HG02798 (cell line): Measurements from ENCODE around the gene DNAH1.
"Not testable (repeated sequence)": the region's sequence is repeated elsewhere in the genome, so short reads cannot be mapped to it uniquely, and the experiment has no call there.

ENCODE experiments used
- ATAC-seq: cut with Tn5 transposase; IDR thresholded peaks from one replicate; pipeline ENCODE4 v1.9.1; 2021; ENCODE audit warnings: mild to moderate bottlenecking; ENCODE audit not compliant: unreplicated experiment, poor library complexity

DNAH1 gene

GRCh38 chr3:52331091-52331490, 15.0 kb downstream of the DNAH1 start:
- no peak for ATAC-seq

DNA sequence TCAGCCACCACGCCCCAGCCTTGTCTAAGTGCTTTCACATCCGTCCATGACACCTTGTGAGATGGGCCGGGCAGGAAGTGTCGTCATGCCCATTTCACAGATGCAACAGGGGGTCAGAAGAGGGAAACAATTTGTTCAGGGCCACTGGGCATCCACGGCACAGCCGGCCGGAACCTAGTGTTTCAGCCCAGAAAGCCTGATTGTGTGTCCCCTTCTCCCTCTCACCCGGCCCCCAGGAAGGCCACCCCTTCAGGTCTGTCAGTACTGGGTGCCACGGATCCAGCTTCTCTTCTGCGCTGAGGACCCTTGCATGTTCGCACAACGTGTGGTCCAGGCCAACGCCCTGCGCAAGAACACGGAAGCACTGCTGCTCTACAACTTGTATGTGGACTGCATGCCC, 15.8 kb downstream of the DNAH1 start:
- no peak for ATAC-seq

DNA sequence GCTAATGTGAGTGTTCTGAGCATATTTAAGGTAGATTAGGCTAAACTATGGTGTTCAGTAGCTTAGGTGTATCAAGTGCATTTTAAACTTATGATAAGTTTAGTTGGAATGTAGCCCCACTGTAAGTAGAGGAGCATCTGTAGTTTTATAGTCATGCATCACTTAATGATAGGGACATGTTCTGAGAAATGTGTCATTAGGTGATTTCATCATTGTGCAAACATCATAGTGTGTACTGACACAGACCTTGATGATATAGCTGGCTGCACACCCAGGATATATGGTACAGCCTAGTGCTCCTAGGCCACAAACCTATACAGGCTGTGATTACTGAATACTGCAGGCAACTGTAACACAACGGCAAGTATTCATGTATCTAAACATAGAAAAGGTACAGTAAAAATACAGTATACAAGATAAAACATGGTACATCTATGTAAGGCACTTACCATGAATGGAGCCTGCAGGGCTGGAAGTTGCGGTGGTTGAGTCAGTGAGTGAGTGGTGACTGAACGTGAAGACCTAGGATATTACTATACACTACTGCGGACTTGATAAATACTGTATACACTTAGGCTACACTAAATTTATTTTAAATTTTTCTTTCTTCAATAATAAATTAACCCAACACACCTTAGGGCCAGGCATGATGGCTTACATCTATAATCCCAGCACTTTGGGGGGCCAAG, 17.9 kb downstream of the DNAH1 start:
- no peak for ATAC-seq

DNA sequence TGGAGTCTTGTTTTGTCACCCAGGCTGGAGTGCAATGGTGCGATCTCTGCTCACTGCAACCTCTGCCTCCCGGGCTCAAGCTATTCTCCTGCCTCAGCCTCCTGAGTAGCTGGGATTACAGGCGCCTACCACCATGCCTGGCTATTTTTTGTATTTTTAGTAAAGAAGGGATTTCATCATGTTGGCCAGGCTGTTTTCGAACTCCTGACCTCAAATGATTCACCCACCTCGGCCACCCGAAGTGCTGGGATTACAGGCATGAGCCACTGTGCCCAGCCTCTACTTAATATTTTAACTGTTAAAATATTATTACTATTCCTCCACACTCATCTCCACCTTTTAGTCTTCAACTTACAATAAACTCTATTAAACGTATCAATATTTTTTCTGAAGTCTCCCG, 22.0 kb downstream of the DNAH1 start:
- not testable (repeated sequence) for ATAC-seq

DNA sequence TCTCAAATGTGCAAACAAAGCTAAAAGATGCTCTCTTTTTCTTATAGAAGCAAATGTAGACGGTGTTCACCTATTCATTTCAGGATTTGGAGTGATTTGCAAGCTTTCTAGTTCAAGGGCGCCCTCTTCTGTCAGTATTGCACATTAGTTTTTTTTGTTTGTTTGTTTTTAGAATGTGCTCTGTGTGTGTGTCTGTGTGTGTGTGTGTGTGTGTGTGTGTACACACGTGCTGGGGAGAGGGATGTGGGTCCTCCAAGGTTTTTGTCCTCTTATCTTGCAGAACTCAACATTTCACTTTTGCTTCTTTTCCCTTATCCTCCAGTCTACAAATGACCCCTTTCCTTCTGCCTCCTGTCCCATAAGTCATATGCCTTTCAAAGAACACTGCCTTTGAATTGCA, 23.5 kb downstream of the DNAH1 start:
- no peak for ATAC-seq

DNA sequence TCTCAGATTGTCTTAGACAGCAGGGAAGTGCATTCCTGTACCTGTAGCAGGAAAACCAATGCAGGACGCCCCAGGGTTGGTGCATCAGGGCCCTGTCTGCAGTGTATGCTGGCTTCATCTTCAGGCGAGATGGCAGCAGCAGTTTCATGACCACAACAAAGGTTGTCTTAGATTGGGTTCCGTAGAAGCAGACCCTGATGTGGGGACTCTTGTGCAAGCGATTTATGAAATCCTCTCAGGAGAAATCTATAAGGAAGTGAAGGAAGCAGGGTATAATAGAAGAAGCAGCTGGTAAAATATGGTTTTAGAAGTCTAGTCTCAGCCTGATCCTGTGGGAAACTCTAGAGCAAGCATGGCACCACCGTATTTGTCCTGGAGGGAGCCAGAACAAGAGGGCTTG, 25.0 kb downstream of the DNAH1 start:
- ATAC-seq = no peak

GRCh38 chr3:52343946-52344600, 28.0 kb downstream of the DNAH1 start:
- no peak for ATAC-seq

DNA sequence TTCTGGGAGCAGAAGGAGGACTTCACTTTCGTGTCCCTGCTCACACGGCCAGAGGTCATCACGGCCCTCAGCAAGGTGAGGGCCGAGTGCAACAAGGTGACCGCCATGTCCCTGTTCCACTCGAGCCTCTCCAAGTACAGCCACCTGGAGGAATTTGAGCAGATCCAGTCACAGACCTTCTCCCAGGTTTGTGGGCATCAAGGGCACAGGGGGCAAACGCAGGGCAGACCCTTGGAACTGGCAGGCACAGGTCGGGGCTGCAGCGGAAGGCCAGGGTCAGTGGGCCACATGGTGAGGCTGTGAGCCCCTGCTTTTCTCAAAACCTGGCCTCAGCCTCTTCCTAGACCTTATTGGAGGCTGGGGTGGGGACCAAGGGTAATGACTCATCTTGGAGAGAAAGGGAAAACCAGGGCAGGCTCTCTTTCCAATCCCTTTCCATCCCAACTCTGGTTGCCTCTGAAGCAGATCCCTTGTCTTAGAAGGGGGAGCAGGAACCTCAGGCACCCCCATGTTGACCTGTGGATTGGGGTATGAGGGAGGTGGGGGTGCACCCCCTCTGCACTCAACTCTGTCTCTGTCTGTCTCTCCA, 29.5 kb downstream of the DNAH1 start:
- no peak for ATAC-seq

DNA sequence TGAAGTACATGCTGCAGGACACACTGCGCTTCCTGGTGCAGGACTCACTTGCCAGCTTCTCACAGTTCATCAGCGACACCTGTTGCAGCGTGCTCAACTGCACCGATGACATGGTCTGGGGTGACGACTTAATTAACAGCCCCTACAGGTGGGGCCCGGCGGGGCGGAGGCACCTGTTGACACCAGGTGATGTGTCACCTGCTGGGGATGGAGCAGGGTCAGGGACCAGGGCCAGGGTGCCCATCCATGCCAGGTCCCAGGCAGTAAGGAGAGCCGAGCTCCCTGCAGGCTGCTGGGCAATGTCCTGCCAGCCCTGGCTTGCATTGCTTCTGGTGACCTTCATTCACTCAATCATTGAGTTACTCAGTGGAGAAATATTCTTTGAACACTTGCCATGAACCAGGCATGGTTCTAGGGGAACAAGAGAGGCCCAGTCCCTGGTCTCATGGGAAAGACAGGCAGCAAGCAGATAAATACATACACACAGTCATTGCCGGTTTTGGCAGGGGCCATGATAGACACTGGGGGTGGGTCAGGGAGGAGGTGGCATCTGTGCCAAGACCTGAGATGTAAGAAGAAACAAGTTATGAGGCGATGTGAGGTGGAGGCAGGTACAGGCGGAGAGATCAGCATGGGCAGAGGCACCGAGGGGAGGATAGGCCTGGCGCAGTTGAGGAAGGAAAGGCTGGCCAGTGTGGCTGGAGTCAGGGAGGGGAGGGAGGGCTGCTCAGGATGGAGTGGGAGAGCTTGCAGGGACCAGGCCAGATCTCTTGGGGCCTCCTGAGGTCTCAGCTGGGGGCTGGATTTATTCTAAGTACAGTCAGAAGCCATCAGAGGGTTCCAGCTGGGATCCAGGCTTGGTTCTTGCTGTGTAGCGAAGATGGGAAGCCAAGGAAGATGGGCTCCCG, 30.8 kb downstream of the DNAH1 start:
- ATAC-seq = no peak

DNA sequence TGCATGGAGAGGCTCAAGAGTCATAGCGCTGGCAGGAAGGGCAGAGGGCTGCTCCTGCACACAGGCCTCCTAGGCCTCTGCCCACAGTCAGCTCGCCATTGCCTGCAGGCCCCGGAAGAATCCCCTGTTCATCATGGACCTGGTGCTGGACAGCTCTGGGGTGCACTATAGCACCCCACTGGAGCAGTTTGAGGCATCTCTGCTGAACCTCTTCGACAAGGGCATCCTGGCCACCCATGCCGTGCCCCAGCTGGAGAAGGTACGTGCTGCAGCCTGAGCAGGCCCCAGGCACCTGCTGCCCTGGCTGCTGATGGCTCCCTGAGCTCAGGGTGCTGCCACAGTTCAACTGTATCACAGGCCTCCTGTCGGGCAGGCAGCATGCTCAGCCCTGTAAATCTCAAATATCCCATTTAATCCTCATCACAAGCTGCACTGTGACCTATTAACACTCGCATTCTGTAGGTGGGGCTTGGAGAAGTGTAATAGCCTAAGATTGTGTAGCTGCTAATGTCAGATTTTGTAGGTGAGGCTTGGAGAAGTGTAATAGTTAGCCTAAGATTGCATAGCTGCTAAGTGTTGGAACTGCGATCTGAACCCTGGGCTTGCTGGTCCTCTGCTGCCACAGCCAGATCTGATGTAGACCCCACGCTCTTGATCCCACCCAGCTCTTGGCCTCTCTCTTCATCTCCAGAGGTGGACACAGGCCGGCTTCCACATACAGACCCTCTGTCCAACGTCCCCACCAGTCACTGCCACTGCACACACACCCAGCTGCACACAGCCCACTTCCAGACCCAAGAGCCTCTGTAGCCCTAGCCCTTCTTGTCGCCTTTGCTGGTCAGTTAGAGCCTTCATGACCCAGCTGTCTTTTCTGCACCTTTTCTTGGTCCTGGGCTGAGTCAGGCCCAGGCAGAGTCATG, 31.9 kb downstream of the DNAH1 start:
- no peak for ATAC-seq

GRCh38 chr3:52349131-52349530, 33.0 kb downstream of the DNAH1 start:
- no peak for ATAC-seq

GRCh38 chr3:52349611-52350395, 33.7 kb downstream of the DNAH1 start:
- ATAC-seq = no peak

GRCh38 chr3:52350416-52350815, 34.3 kb downstream of the DNAH1 start:
- no peak for ATAC-seq

- ATAC-seq = no peak
Observed at GRCh38 chr3:52350981-52351761, 35.1 kb downstream of the DNAH1 start.

- ATAC-seq = no peak
Observed at GRCh38 chr3:52351762-52352368, 35.7 kb downstream of the DNAH1 start.

DNA sequence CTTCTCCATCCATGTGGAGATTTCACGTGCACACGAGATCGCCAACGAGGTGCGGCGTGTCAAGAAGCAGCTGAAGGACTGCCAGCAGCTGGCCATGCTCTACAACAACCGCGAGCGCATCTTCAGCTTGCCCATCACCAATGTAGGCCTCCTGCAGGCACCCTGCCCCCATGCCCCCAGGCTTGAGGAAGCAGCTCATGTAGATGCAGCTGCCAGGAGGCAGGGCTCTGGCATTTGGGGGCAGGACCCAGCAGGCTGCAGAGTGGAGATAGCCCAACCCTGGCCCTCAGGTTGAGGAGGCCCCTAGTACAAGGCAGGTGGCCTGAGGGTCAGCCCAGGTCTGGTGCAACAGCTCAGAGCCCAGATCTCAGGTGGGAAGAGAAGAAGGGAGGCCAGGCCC, 36.4 kb downstream of the DNAH1 start:
- no peak for ATAC-seq

DNA sequence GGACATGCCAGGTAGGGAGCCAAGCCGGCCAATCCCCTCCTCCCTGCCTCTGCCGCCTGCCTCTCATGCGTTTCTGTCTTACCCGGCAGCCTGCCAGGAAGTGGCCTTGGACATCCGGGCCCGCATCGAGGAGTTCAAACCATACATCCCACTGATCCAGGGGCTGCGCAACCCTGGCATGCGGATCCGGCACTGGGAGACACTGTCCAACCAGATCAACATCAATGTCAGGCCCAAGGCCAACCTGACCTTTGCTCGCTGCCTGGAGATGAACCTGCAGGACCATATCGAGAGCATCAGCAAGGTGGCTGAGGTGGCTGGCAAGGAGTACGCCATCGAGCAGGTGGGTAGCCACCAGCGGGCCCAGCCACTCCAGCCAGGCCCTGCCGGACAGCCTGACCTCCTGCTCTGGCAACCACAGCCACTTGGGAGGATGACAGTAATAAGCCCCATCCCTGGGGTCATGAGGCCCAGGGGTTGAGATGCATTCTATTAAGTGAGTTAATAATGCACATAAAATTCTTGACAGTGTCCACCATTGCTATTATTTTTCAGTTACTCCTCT, 37.3 kb downstream of the DNAH1 start:
- no peak for ATAC-seq

DNA sequence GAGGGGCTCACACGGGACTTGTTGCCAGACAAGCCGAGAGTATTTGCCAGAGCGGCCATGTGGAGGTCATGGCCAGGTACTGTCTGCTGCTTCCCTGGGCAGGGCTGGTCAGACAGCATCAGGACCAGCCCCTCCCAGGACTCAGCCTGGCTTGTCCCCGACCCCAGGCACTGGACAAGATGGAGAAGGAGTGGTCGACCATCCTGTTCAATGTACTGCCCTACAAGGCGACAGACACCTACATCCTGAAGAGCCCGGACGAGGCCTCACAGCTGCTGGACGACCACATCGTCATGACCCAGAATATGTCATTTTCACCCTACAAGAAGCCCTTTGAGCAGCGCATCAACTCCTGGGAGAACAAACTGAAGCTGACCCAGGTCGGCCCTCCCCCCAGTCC, 38.6 kb downstream of the DNAH1 start:
- no peak for ATAC-seq
